Epithelial cell of esophagus (primary cell): ENCODE measurements around the gene VSTM5.
"Not testable (repeated sequence)": the region's sequence is repeated elsewhere in the genome, so short reads cannot be mapped to it uniquely, and the experiment has no call there.

Source experiments
- DNase-seq: peaks from one replicate; pipeline ENCODE4 v3.0.0; 2010; ENCODE audit warnings: low read depth
- H3K4me3 ChIP-seq: 2 replicates; pipeline ENCODE4 v1.5.1; 2011; ENCODE audit warnings: mild to moderate bottlenecking, low read length, control low read depth
- CTCF ChIP-seq: IDR thresholded peaks from 2 replicates; pipeline ENCODE4 v1.5.1; 2011; ENCODE audit warnings: low read depth, mild to moderate bottlenecking, low read length, control low read depth, inconsistent platforms; ENCODE audit not compliant: insufficient read depth; ENCODE audit errors: missing control alignments

Gene VSTM5

GRCh38 chr11:93783765-93784144 lies 66.7 kb downstream of the VSTM5 start:
- no peak for TF ChIP-seq CTCF
- peak overlapping the region; percentile 91 for H3K4me3 ChIP-seq
- DNase-seq: no peak

GRCh38 chr11:93783362-93783761 lies 67.1 kb downstream of the VSTM5 start:
- no peak for TF ChIP-seq CTCF
- DNase-seq: no peak
- H3K4me3 ChIP-seq: peak overlapping the region; percentile 91

- DNase-seq: peak; percentile 12
- TF ChIP-seq CTCF: no peak
- H3K4me3 ChIP-seq: no peak overlapping the region
Measured at GRCh38 chr11:93775289-93775688, 75.1 kb downstream of the VSTM5 start.

GRCh38 chr11:93774560-93774959 lies 75.9 kb downstream of the VSTM5 start:
- H3K4me3 ChIP-seq, DNase-seq: not testable (repeated sequence)

GRCh38 chr11:93773601-93774200 lies 76.7 kb downstream of the VSTM5 start:
- no peak for DNase-seq
- no peak for TF ChIP-seq CTCF
- H3K4me3 ChIP-seq: no peak overlapping the region

- no peak for DNase-seq
- H3K4me3 ChIP-seq: no peak overlapping the region
- TF ChIP-seq CTCF: no peak
Measured at GRCh38 chr11:93773045-93773477, 77.4 kb downstream of the VSTM5 start.

GRCh38 chr11:93772123-93772522 lies 78.3 kb downstream of the VSTM5 start:
- no peak overlapping the region for H3K4me3 ChIP-seq
- DNase-seq: no peak
- no peak for TF ChIP-seq CTCF

GRCh38 chr11:93770160-93770559 lies 80.3 kb downstream of the VSTM5 start:
- no peak overlapping the region for H3K4me3 ChIP-seq
- TF ChIP-seq CTCF: no peak
- no peak for DNase-seq
